ENCODE measurements around the gene EIF4B. TPM values are rescaled to one million over a fixed set of nuclear protein-coding genes. Genes with fewer than 3 reads are reported as not detected.
A peak's percentile ranks its signal among the peaks of the same experiment; 100 is the strongest.

The EIF4B gene
- total and polyA plus RNA-seq, 9 of the 15 experiments (the other 6 are each of a cell fraction or from before 2014, with no cell fraction given) = 138 to 669 (median 552) TPM

- TF ChIP-seq ZNF655 (CRISPR knock-in tag; IDR thresholded peaks at IDR 0.05) (no peak), CTCFL (IDR thresholded peaks at IDR 0.05; ENCODE audit: borderline replicate concordance, insufficient read depth, low read depth, low read length, poor library complexity, severe bottlenecking) (peak; percentile 96), GMEB1 (CRISPR knock-in tag; IDR thresholded peaks at IDR 0.05) (no peak), CAMTA2 (CRISPR knock-in tag; conservative IDR thresholded peaks at IDR 0.05) (no peak), GTF2B (IDR thresholded peaks at IDR 0.05; ENCODE audit: extremely low read depth, insufficient read length) (no peak), PBX2 (CRISPR knock-in tag; IDR thresholded peaks at IDR 0.05; ENCODE audit: low read depth) (no peak), PBX2 (tag; conservative IDR thresholded peaks at IDR 0.05; ENCODE audit: low read depth) (no peak), EHMT2 (IDR thresholded peaks at IDR 0.05) (no peak), ZBTB11 (CRISPR knock-in tag; IDR thresholded peaks at IDR 0.05) (peak in 1 of 3 experiments; percentile 43; a peak in 2 of 6 replicates), ZNF280A (IDR thresholded peaks at IDR 0.05; ENCODE audit: low read depth, partially characterized antibody) (no peak)
These were observed 41.2 kb downstream of the EIF4B start (continued) for GRCh38 chr12:53047221-53048032.
